GM18951 (cell line): ENCODE data around the gene AKAP9.
"Not testable (repeated sequence)": the region's sequence is repeated elsewhere in the genome, so short reads cannot be mapped to it uniquely, and the experiment has no call there.

Experiments
- POLR2A ChIP-seq: IDR thresholded peaks from 4 replicates; pipeline ENCODE4 v1.6.1; 2011; ENCODE audit warnings: mild to moderate bottlenecking; ENCODE audit not compliant: insufficient read length, insufficient read depth; ENCODE audit errors: extremely low read depth
- in situ Hi-C: fragments of 300-500 bp; cut with MboI; formaldehyde crosslinking; loops from one replicate; pipeline ENCODE4 v1.12.0; 2022; ENCODE audit warnings: low sequenced_read_pairs, mixed read lengths, inconsistent platforms; ENCODE audit not compliant: unreplicated experiment

AKAP9 gene

DNA sequence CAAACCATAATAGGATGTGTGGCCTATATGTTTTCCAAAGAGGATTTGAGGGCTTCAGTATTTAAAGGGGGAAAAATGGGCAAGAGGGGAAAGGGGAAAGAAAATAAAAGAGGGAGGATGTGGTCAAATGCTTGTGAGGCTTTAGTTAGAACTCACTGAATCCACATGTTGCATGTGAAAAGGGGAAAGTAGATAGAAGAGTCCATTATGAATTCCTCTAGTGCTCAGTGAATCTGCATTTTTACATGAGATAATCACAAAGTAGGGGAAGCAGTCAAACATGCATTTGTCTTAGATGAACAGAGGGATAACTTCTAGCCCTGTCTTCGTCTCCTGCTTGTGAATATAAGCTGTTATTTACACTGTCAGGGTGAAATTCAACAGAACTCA, 24.6 kb upstream of the AKAP9 start:
- in situ Hi-C loops, result no loop called here

DNA sequence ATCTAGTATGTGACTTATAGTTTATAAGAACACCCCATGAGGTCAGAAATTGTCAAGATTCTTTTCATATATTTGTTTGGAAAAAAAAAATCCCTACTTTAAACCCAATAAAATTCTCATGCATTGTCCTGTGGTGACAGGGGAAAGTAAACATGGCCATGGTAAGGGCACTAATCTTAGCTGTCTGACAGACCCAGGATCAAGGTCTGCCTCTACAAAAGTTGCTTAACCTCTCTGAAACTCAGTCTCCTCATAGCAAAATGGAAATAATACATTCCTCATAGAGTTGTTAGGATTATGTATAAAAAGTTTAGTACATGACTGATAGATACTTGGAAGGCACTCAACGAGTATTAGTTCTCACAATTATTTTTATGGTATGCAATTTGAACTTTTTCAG, 22.3 kb upstream of the AKAP9 start:
- no peak for TF ChIP-seq POLR2A
- in situ Hi-C loops, result no loop called here

More for the DNA sequence above, 24.6 kb upstream of the AKAP9 start:
- no peak for TF ChIP-seq POLR2A

DNA sequence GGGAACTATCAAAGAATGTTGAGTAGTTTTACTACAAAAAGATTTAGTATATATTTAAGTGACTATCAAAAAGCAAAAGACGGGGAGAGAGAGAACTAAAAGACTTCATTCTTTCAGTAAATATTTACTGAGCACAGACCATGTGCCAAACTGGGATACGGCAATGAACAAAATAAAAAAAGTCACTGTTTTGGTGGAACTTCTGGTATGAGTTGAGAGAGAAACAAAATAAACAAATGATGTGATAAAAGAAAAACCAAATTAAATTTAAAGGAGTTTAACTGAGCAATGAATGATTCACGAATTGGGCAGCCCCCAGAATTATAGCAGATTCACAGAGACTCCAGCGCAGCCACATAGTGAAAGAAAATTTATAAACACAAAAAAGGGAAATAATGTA, 17.8 kb upstream of the AKAP9 start:
- TF ChIP-seq POLR2A, result no peak
- in situ Hi-C loops, result no loop called here

DNA sequence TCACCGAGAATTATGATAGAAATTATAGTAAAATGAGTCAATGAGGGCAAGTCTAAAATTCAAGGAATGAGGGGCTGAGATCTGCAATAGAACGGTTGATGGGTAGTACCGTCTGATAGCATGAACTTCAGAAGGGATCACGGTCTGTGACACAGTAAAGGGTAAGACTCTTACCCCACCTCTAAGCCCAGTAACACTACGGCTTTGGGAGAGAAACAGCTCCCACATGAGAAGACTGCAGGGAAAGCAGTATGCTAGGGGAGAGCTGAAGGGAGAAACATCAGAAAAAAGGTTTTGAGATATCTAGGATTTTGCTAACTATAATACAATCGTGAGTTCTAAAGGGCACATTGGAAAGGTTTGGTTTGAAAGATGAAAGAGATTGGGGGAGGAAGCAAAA, 12.8 kb upstream of the AKAP9 start:
- no peak for TF ChIP-seq POLR2A
- in situ Hi-C loops, result no loop called here

DNA sequence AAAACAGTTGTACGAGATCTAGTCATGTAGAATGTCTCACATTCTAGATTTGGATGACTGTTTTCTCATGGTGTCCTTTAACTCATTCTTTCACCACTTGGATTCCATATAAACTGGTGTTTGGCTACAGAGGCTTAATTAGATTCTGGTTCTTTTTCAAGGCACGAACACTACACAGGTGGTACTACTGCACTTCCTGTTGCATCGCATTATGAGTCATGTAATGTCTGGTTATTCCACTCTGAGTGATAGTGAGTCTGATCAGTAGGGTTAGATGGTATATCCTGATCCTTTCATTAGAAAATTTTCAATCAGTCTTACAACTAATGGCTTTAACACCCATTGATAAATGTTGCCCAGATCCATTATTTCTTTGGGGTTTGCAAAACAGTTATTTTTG, 11.2 kb upstream of the AKAP9 start:
- in situ Hi-C loops, result no loop called here
- no peak for TF ChIP-seq POLR2A

DNA sequence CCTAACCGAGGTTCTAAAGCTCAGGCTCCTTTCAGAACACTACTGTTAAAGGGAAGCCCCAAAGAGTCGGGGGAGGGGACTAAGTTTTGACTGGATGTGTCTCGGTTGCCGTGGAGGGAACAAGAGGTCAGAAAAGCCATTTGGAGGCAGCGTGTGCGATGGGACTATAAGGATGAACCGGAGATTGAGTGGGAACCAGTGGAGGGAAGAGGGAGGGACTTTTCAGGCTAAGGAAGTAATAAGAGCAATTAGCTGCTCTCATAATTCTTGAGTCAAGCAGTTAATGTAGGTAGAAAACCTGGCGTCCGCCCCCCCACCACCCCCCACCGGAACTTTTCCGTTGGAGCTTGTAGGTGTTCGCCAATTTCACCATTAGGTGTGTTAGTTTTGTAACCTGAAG, 491 bp upstream of the AKAP9 start:
- no peak for TF ChIP-seq POLR2A
- in situ Hi-C loops, result no loop called here

DNA sequence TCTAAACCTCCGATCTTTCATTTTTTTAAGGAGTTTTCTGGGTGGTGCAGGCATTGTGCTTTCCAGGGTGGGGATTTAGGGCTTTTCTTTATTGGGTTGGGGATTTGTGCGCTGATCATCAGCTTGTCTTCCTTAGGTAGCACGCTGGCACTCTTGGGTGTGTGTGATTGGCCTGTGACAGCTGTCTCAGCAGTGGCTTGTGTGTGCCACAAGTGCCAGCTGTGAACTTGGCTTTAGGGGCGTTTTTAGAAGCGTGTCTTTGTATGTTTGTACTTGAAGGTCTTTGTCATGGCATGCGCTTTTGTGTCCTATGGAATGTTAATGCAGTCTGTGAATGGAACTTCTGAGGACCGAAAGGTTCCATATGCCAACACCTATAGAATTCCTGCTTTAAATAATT, 788 bp downstream of the AKAP9 start:
- TF ChIP-seq POLR2A, result no peak
- in situ Hi-C loops, result no loop called here

DNA sequence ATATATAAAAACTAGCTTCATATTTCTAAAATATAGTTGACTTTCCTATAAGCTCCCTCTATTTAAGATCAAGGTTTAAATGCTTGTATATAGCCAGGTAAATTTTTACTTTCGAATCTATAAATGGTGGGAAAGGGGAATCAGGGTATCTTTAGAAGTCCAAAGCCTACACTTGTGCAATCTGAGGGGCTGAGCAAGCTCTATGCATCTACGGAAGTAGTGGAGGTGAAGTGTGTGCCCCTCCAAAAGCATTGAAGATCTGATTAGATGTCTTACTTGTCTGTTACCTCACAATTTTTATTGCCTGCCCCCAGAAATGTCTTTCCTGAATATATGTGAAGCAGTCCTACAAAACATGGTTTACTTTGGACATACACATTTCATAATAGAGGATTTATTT, 1.6 kb downstream of the AKAP9 start:
- in situ Hi-C loops, result no loop called here
- no peak for TF ChIP-seq POLR2A

DNA sequence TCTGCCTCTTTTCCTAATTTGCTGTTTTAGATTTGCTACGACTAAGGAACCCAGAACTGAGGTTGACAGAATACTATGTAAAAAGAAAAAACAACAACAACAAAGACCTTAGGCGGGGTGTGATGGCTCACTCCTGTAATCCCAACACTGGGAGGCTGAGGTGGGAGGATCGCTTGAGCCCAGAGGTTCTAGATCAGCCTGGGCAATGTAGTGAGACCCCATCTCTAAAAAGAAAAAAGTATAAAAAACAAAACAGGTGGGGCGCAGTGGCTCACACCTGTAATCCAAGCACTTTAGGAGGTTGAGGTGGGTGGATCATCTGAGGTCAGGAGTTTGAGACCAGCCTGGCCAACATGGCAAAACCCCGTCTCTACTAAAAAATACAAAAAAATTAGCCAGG, 4.3 kb downstream of the AKAP9 start:
- in situ Hi-C loops, result not testable (repeated sequence)

DNA sequence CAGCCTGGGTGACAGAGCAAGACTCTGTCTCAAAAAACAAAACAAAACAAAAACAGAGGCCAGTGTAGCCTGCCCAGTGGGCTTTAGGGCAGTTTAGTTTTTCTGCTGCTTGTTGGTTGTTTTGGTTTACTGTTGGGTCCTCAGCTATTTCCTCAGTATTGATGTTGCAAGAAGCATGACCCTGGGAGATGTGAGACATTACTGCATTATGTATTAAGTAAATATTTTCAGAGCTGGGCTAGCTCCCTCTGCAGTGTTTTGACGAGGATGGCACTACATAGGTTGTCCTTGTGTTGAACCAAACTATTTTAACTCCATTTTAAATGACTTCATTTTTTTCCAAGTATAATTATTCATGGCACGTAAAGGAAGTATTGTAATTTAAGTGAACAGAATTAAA, 4.8 kb downstream of the AKAP9 start:
- no peak for TF ChIP-seq POLR2A
- in situ Hi-C loops, result no loop called here

DNA sequence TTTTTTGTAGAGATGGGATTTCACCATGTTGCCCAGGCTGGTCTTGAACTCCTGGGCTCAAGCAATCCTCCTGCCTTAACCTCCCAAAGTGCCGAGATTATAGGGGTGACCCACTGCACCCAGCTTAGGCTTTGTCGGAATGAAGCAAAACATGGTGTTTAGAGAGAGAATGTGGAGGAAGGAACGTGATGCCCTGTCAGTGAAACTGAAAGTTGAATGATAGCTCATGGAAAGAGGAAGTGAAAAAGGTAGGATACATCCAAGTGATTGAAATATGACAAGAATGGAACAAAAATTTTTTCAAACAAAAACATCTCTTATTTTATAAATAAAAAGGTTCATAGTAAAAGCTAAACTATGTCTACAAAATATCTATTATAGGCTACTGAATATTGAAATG, 5.9 kb downstream of the AKAP9 start:
- TF ChIP-seq POLR2A, result no peak
- in situ Hi-C loops, result no loop called here

DNA sequence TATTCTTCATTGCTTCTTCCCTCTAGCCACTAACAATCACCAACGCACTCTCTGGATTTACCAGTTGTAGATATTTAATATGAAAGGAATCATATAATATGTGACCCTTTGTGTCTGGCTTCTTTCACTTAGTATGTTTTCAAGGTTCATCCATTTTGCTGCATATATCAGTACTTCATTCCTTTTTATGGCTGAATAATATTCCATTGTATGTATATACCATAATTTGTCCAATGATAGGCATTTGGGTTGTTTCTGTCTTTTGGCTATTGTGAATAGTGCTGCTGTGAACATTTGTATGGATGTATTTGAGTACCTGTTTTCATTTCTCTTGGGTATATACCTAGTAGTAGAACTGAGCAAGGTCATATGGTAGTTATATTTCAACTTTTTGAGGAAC, 7.3 kb downstream of the AKAP9 start:
- no peak for TF ChIP-seq POLR2A
- in situ Hi-C loops, result no loop called here

DNA sequence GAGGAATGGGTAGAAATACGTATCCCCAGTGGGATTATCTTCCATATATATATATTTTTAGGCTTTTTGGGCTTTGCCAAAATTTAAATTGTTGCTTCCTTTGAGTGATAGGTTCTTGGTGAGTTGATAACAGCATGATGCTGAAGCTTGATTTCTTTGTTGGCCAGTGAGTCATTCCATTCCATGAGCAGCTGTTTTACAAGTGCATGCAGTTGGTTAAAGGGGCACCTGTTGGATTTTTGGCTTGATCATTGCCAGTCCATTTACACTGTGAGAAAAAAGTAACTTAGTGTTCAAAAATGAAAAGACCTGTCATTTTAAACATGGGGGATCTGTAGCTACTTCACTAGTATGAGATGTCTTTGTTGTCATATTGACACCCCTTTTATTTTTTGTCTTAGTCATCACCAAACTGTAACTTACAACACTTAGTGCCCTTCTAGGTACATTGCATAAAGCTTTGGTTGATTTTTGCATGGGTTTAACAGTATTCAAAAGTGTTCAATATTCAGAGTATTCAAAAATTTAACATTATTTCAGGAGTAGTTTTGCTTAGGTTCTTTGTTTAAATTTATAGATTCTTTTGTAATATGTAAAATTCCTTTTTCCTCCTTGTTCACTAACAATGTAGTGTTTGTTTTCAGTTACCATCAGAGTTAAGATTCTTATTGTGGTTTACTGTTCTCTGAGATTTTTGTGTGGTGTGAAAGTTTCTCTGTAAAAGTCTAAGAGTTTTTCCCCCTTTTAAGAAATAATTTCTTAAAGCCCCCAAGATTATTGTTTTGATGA, 8.8 kb downstream of the AKAP9 start:
- TF ChIP-seq POLR2A, result no peak
- in situ Hi-C loops, result no loop called here

DNA sequence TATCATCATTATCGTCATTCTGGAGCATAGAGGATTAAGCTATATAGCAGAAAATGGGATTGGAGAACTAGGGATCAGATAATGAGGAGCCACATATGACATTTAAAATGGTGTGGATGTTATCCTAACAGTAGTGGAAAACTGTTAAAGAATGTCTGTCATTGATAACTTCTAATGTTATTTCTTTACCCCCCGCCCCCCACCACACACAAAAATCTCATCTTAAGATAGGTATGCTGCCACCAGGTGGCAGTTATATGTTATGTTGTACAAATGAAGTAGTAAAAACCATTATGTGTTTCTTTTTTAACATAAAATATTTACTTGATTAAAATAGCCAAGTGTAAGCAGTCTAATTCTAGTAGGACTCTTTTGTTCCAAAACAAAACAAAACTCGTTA, 13.0 kb downstream of the AKAP9 start:
- no peak for TF ChIP-seq POLR2A
- in situ Hi-C loops, result no loop called here

DNA sequence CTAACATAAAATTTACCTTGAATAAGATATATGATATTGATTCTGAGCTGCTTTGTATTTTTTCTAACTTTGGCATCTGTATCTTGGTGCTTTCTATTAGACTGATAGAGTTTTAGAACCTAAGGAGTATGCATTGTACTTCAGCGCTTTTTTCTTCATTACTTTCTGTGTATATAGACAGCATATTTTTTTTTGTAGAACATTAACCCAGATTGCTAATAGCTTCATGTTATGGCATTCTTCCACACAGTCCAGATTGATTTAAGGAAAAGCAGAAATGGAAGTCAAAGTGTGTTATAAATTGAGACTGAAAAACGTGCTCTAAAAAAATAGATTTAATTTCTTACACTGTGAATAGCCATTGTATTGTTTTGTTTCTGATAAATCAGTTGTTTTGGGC, 15.8 kb downstream of the AKAP9 start:
- in situ Hi-C loops, result not testable (repeated sequence)

DNA sequence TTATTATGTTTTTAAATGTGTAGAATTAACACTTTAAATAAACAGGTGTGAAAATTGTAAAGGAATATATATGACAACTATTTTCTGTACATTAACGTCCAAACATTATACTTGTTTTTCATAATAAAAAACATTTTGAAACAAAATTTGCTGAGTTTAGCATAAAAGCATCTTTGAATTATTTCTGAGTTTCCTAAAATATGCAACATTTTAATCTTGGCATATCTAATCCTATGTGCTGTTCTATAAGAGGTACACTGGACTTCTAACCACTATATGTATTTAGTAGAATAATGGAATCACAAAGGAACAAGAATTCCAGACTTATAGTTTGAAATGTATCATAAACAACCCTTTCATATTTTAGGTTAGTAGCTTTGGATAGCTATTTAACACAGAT, 16.6 kb downstream of the AKAP9 start:
- in situ Hi-C loops, result no loop called here

More for the DNA sequence above, 16.6 kb downstream of the AKAP9 start:
- no peak for TF ChIP-seq POLR2A
